Fibroblast of lung (primary cell): ENCODE measurements around the gene OR11G2. TPM values are rescaled to one million over a fixed set of nuclear protein-coding genes. Genes with fewer than 3 reads are reported as not detected.
"Not testable (repeated sequence)": the region's sequence is repeated elsewhere in the genome, so short reads cannot be mapped to it uniquely, and the experiment has no call there.

ENCODE experiments used
- DNase-seq, 2 donors: peaks; one replicate each; pipeline versions ENCODE4 v3.0.0 to v3.0.0-alpha.2; 2010; ENCODE audit warnings: low read depth in 2 of 2
- H2AFZ ChIP-seq: 2 replicates; pipeline ENCODE4 v1.5.1; 2012; ENCODE audit warnings: low read length, control low read depth, inconsistent platforms
- H3K27ac ChIP-seq: 2 replicates; pipeline ENCODE4 v1.5.1; 2011; ENCODE audit warnings: low read length, control low read depth; ENCODE audit not compliant: insufficient read depth
- H3K27me3 ChIP-seq: 2 replicates; pipeline ENCODE4 v1.5.1; 2011; ENCODE audit warnings: mild to moderate bottlenecking, low read length; ENCODE audit not compliant: control insufficient read depth, insufficient read depth
- H3K36me3 ChIP-seq: 2 replicates; pipeline ENCODE4 v1.5.1; 2011; ENCODE audit warnings: low read length; ENCODE audit not compliant: control insufficient read depth, insufficient read depth
- H3K4me1 ChIP-seq: 2 replicates; pipeline ENCODE4 v1.5.1; 2011; ENCODE audit warnings: low read length; ENCODE audit not compliant: control insufficient read depth, insufficient read depth; ENCODE audit errors: extremely low read depth
- H3K4me2 ChIP-seq: 2 replicates; pipeline ENCODE4 v1.5.1; 2011; ENCODE audit warnings: low read length, control low read depth; ENCODE audit not compliant: insufficient read depth; ENCODE audit errors: extremely low read depth
- H3K4me3 ChIP-seq, 4 experiments: fragments of 200-600 bp in 1 of 4; sonication (generic) in 1 of 4; replicated peaks in 1 of 4; 2 replicates each; pipeline ENCODE4 v1.5.1; 2011 to 2016; ENCODE audit warnings: low read length in 4 of 4, low read depth in 3 of 4, mild to moderate bottlenecking in 3 of 4, control low read depth in 2 of 4, inconsistent platforms in 1 of 4, mixed read lengths in 1 of 4; ENCODE audit not compliant: insufficient read depth in 1 of 4; ENCODE audit errors: control extremely low read depth in 1 of 4
- H3K79me2 ChIP-seq: 2 replicates; pipeline ENCODE4 v1.5.1; 2012; ENCODE audit warnings: mild to moderate bottlenecking, low read length, inconsistent platforms; ENCODE audit not compliant: control insufficient read depth, insufficient read depth
- H3K9ac ChIP-seq: 2 replicates; pipeline ENCODE4 v1.5.1; 2011; ENCODE audit warnings: mild to moderate bottlenecking, low read length, control low read depth; ENCODE audit not compliant: insufficient read depth
- H3K9me3 ChIP-seq: 2 replicates; pipeline ENCODE4 v1.5.1; 2012; ENCODE audit warnings: low read depth, low read length; ENCODE audit not compliant: control insufficient read depth, insufficient read depth
- H4K20me1 ChIP-seq: 2 replicates; pipeline ENCODE4 v1.5.1; 2011; ENCODE audit warnings: low read length; ENCODE audit not compliant: control insufficient read depth, insufficient read depth; ENCODE audit errors: extremely low read depth
- CTCF ChIP-seq, 2 donors: IDR thresholded peaks in 1 of 2; conservative IDR thresholded peaks in 1 of 2; 1 replicate in 1 of 2; 2 replicates in 1 of 2; pipeline ENCODE4 v1.5.1; 2011 to 2012; ENCODE audit warnings: low read length in 2 of 2, control low read depth in 1 of 2, inconsistent platforms in 1 of 2, low read depth in 1 of 2, mild to moderate bottlenecking in 1 of 2
- EZH2 ChIP-seq: IDR thresholded peaks from 2 replicates; pipeline ENCODE4 v1.5.1; 2012; ENCODE audit warnings: low read length, control low read depth, mild to moderate bottlenecking; ENCODE audit errors: missing control alignments
- polyA plus RNA-seq, 2 donors: library from polyadenylated mRNA; depleted of rRNA in 1 of 2; stranded (reverse) in 1 of 2; unstranded in 1 of 2; fragments of >200 nt; gene quantifications; 2 replicates each; pipeline ENCODE4 v1.2.1, GENCODE V29; 2011 to 2012; ENCODE audit warnings: missing spikeins in 1 of 2
- total RNA-seq: library from RNA; depleted of rRNA; stranded (reverse); fragments of >200 nt; gene quantifications from 2 replicates; pipeline ENCODE4 v1.2.1, GENCODE V29; 2014

Gene OR11G2
- total and polyA plus RNA-seq, 2 donors (not counting 1 experiment from before 2014, with no cell fraction given): not detected

- no peak for DNase-seq
- TF ChIP-seq EZH2 (no peak), CTCF (conservative IDR thresholded peaks at IDR 0.05 in 1 of 2, IDR thresholded peaks at IDR 0.05 in 1 of 2; ENCODE audit: low read depth in 1 of 2, low read length in 2 of 2) (no peak)
These were observed 18.9 kb downstream of the OR11G2 start for GRCh38 chr14:20209595-20209994.

DNA sequence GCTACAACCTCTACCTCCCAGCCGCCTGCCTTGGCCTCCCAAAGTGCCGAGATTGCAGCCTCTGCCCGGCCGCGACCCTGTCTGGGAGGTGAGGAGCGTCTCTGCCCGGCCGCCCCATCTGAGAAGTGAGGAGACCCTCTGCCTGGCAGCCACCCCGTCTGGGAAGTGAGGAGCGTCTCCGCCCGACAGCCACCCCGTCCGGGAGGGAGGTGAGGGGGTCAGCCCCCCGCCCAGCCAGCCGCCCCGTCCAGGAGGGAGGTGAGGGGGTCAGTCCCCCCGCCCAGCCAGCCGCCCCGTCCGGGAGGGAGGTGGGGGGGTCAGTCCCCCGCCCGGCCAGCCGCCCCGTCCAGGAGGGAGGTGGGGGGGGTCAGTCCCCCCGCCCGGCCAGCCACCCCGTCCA lies 21.7 kb downstream of the OR11G2 start:
- not testable (repeated sequence) for H3K27ac ChIP-seq, H3K27me3 ChIP-seq, H3K36me3 ChIP-seq, H2AFZ ChIP-seq, H4K20me1 ChIP-seq, H3K4me2 ChIP-seq, H3K4me1 ChIP-seq, H3K9ac ChIP-seq, H3K9me3 ChIP-seq, H3K4me3 ChIP-seq, DNase-seq, H3K79me2 ChIP-seq

More at GRCh38 chr14:20209595-20209994, 18.9 kb downstream of the OR11G2 start:
- H3K79me2 ChIP-seq: no peaks in the 10 kb centered on the region
- H3K9ac ChIP-seq: no peak overlapping the region
- no peaks in the 10 kb centered on the region for H4K20me1 ChIP-seq
- no peak overlapping the region for H3K4me3 ChIP-seq
- no peaks in the 10 kb centered on the region for H3K9me3 ChIP-seq
- no peak overlapping the region for H2AFZ ChIP-seq
- no peaks in the 10 kb centered on the region for H3K27me3 ChIP-seq
- no peaks in the 10 kb centered on the region for H3K36me3 ChIP-seq
- H3K4me2 ChIP-seq: no peak overlapping the region
- no peak overlapping the region for H3K27ac ChIP-seq
- H3K4me1 ChIP-seq: no peaks in the 10 kb centered on the region

GRCh38 chr14:20215196-20215595 lies 24.5 kb downstream of the OR11G2 start:
- no peak for DNase-seq
- TF ChIP-seq EZH2: no peak
- TF ChIP-seq CTCF (conservative IDR thresholded peaks at IDR 0.05 in 1 of 2, IDR thresholded peaks at IDR 0.05 in 1 of 2; ENCODE audit: low read depth in 1 of 2, low read length in 2 of 2): no peak

More at GRCh38 chr14:20215196-20215595, 24.5 kb downstream of the OR11G2 start:
- Histone ChIP-seq H3K4me2 (no peak overlapping the region), H3K27ac (no peak overlapping the region), H2AFZ (no peak overlapping the region), H3K79me2 (no peaks in the 10 kb centered on the region), H4K20me1 (no peaks in the 10 kb centered on the region), H3K9ac (no peak overlapping the region), H3K27me3 (no peaks in the 10 kb centered on the region), H3K9me3 (no peaks in the 10 kb centered on the region), H3K4me1 (no peaks in the 10 kb centered on the region), H3K4me3 (no peak overlapping the region), H3K36me3 (no peaks in the 10 kb centered on the region)
